Trophoblast cell (in vitro differentiated cells and primary cell): ENCODE results near the gene SLC25A19.

Experiments
- DNase-seq, 2 donors: peaks; one replicate each; pipeline ENCODE4 v3.0.0-alpha.2; 2016
- H2AFZ ChIP-seq: 2 replicates; pipeline ENCODE4 v1.6.1; 2013; ENCODE audit warnings: low read length, moderate library complexity, mild to moderate bottlenecking; ENCODE audit not compliant: insufficient read depth, poor library complexity
- H2AK5ac ChIP-seq: 2 replicates; pipeline ENCODE4 v1.6.1; 2013; ENCODE audit warnings: mild to moderate bottlenecking, low read length
- H2BK120ac ChIP-seq: 2 replicates; pipeline ENCODE4 v1.6.1; 2013; ENCODE audit warnings: low read length, mild to moderate bottlenecking, moderate library complexity; ENCODE audit not compliant: insufficient read depth, poor library complexity
- H2BK12ac ChIP-seq: 2 replicates; pipeline ENCODE4 v1.6.1; 2013; ENCODE audit warnings: mild to moderate bottlenecking, low read length, moderate library complexity
- H2BK5ac ChIP-seq: 2 replicates; pipeline ENCODE4 v1.6.1; 2013; ENCODE audit warnings: low read length, low read depth, moderate library complexity, mild to moderate bottlenecking; ENCODE audit not compliant: poor library complexity
- H3K14ac ChIP-seq: 2 replicates; pipeline ENCODE4 v1.6.1; 2013; ENCODE audit warnings: mild to moderate bottlenecking, low read length
- H3K18ac ChIP-seq: 2 replicates; pipeline ENCODE4 v1.6.1; 2013; ENCODE audit warnings: mild to moderate bottlenecking, low read length
- H3K23ac ChIP-seq: 2 replicates; pipeline ENCODE4 v1.6.1; 2013; ENCODE audit warnings: low read length
- H3K27ac ChIP-seq: 2 replicates; pipeline ENCODE4 v1.5.1; 2013; ENCODE audit warnings: low read depth, mild to moderate bottlenecking, inconsistent platforms, low read length, moderate library complexity
- H3K27me3 ChIP-seq: 2 replicates; pipeline ENCODE4 v1.6.1; 2013; ENCODE audit warnings: inconsistent platforms, mild to moderate bottlenecking, low read length, moderate library complexity; ENCODE audit not compliant: insufficient read depth
- H3K36me3 ChIP-seq, 2 experiments: 1 replicate in 1 of 2; 2 replicates in 1 of 2; pipeline ENCODE4 v1.6.1; 2013; ENCODE audit warnings: low read length in 2 of 2, mild to moderate bottlenecking in 2 of 2, moderate library complexity in 1 of 2; ENCODE audit not compliant: insufficient read depth in 2 of 2, control insufficient read depth in 1 of 2
- H3K4ac ChIP-seq: 2 replicates; pipeline ENCODE4 v1.6.1; 2013; ENCODE audit warnings: low read depth, mild to moderate bottlenecking, low read length, moderate library complexity
- H3K4me1 ChIP-seq, 2 experiments: 1 replicate in 1 of 2; 2 replicates in 1 of 2; pipeline ENCODE4 v1.6.1; 2013; ENCODE audit warnings: low read length in 2 of 2, mild to moderate bottlenecking in 2 of 2, moderate library complexity in 1 of 2; ENCODE audit not compliant: insufficient read depth in 2 of 2, control insufficient read depth in 1 of 2
- H3K4me2 ChIP-seq: 2 replicates; pipeline ENCODE4 v1.6.1; 2013; ENCODE audit warnings: inconsistent platforms, mild to moderate bottlenecking, low read length, moderate library complexity
- H3K4me3 ChIP-seq: 2 replicates; pipeline ENCODE4 v1.5.1; 2013; ENCODE audit warnings: mild to moderate bottlenecking, low read depth, low read length, inconsistent platforms
- H3K79me1 ChIP-seq: one replicate; pipeline ENCODE4 v1.6.1; 2013; ENCODE audit warnings: low read length
- H3K79me2 ChIP-seq: 2 replicates; pipeline ENCODE4 v1.6.1; 2013; ENCODE audit warnings: low read length, mild to moderate bottlenecking; ENCODE audit not compliant: control insufficient read depth, insufficient read depth, poor library complexity
- H3K9ac ChIP-seq: 2 replicates; pipeline ENCODE4 v1.6.1; 2013; ENCODE audit warnings: mild to moderate bottlenecking, low read length
- H3K9me3 ChIP-seq: 2 replicates; pipeline ENCODE4 v1.6.1; 2013; ENCODE audit warnings: low read depth, mild to moderate bottlenecking, control low read depth, inconsistent platforms, low read length; ENCODE audit not compliant: insufficient read depth
- H4K12ac ChIP-seq: 2 replicates; pipeline ENCODE4 v1.6.1; 2013; ENCODE audit warnings: low read depth, mild to moderate bottlenecking, low read length, moderate library complexity
- H4K8ac ChIP-seq: 2 replicates; pipeline ENCODE4 v1.6.1; 2013; ENCODE audit warnings: low read depth, mild to moderate bottlenecking, low read length, moderate library complexity
- H4K91ac ChIP-seq: one replicate; pipeline ENCODE4 v1.6.1; 2013; ENCODE audit warnings: low read depth, mild to moderate bottlenecking, low read length, moderate library complexity
- WGBS: extraction: QIAGEN DNeasy Blood & Tissue Kit; methylation state at CpG from one replicate; pipeline ENCODE4 v1.1.7; 2013; ENCODE audit warnings: missing lambda C conversion rate; ENCODE audit not compliant: insufficient read length, insufficient coverage; ENCODE audit errors: extremely low coverage; 5-methylcytosine and 5-hydroxymethylcytosine counted together

The SLC25A19 gene

DNA sequence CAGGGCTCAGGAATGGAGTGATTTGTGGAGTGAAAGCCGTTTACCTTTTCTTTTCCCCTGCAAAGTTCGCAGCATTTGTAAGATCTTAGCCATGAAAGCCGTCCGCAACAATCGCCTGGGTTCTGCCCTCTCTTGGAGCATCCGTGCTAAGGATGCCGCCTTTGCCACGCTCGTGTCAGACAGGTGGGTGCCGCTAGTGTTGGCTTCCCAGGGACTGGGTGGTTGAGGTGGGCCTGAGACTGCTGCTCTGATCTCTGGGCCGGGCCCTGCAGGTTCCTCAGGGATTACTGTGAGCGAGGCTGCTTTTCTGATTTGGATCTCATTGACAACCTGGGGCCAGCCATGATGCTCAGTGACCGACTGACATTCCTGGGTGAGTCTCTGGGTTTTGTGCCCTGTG lies 56.4 kb downstream of the SLC25A19 start:
- no peak overlapping the region for H3K4ac ChIP-seq
- no peaks in the 10 kb centered on the region for H3K79me2 ChIP-seq
- H3K9me3 ChIP-seq: no peaks in the 10 kb centered on the region
- no peak overlapping the region for H4K8ac ChIP-seq
- H3K4me1 ChIP-seq: no peaks in the 10 kb centered on the region
- H2BK12ac ChIP-seq: no peak overlapping the region
- no peak overlapping the region for H2BK120ac ChIP-seq
- H4K91ac ChIP-seq: no peak overlapping the region
- H2BK5ac ChIP-seq: no peak overlapping the region
- H3K36me3 ChIP-seq: peaks cover 70 to 80% of the 10 kb centered on the region in 2 experiments
- H2AK5ac ChIP-seq: no peak overlapping the region
- no peaks in the 10 kb centered on the region for H3K27me3 ChIP-seq
- no peak for DNase-seq
- no peak overlapping the region for H3K18ac ChIP-seq
- H3K4me2 ChIP-seq: no peak overlapping the region
- H3K79me1 ChIP-seq: no peaks in the 10 kb centered on the region
- no peak overlapping the region for H3K27ac ChIP-seq
- H3K14ac ChIP-seq: no peak overlapping the region
- H2AFZ ChIP-seq: no peak overlapping the region
- no peak overlapping the region for H4K12ac ChIP-seq
- H3K23ac ChIP-seq: no peak overlapping the region
- H3K9ac ChIP-seq: no peak overlapping the region
- no CpG with 5 or more reads among the region's 13 CpGs for WGBS
- no peak overlapping the region for H3K4me3 ChIP-seq

DNA sequence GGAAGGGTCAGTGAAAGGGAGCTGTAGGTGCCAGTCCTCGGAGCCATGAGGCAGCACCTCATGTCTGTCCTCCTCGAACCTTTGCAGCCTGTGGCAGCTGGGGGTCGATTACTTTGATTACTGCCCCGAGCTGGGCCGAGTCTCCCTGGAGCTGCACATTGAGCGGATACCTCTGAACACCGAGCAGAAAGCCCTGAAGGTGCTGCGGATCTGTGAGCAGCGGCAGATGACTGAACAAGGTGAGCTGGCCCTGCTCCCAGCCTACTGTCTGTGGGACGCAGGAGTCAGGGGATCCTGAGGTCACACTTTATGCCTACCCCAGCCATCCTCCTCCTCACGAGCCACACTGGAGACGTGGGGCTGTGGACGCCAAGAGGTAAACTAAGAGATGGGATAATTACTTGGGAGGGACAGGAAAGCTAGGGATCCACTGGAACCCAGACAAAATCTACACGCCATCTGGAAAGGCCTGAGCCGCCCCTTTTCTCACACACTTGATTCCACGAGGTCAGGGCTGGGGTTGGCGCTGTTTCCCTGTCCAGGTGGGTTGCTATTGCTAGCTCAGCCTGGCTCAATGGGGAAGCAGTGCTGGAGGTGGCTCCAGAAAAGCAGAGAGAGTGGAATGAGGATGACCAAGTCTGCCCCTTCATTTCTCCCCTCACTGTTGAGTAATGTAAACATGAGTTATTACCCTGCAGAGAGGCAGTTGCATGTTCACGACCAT lies 57.3 kb downstream of the SLC25A19 start:
- H3K14ac ChIP-seq: no peak overlapping the region
- H4K91ac ChIP-seq: no peak overlapping the region
- no peak overlapping the region for H2AFZ ChIP-seq
- H3K27ac ChIP-seq: no peak overlapping the region
- no peak overlapping the region for H2AK5ac ChIP-seq
- H3K4me1 ChIP-seq: no peaks in the 10 kb centered on the region
- DNase-seq: no peak
- H3K36me3 ChIP-seq: peaks cover 64 to 74% of the 10 kb centered on the region in 2 experiments
- WGBS: no CpG with 5 or more reads among the region's 18 CpGs
- no peak overlapping the region for H3K18ac ChIP-seq
- H4K8ac ChIP-seq: no peak overlapping the region
- H2BK5ac ChIP-seq: no peak overlapping the region
- H2BK12ac ChIP-seq: no peak overlapping the region
- H3K23ac ChIP-seq: no peak overlapping the region
- no peak overlapping the region for H3K4me2 ChIP-seq
- H3K79me1 ChIP-seq: no peaks in the 10 kb centered on the region
- H3K9ac ChIP-seq: no peak overlapping the region
- H3K4me3 ChIP-seq: no peak overlapping the region
- no peaks in the 10 kb centered on the region for H3K79me2 ChIP-seq
- no peaks in the 10 kb centered on the region for H3K27me3 ChIP-seq
- H3K4ac ChIP-seq: no peak overlapping the region
- H4K12ac ChIP-seq: no peak overlapping the region
- no peaks in the 10 kb centered on the region for H3K9me3 ChIP-seq
- no peak overlapping the region for H2BK120ac ChIP-seq

DNA sequence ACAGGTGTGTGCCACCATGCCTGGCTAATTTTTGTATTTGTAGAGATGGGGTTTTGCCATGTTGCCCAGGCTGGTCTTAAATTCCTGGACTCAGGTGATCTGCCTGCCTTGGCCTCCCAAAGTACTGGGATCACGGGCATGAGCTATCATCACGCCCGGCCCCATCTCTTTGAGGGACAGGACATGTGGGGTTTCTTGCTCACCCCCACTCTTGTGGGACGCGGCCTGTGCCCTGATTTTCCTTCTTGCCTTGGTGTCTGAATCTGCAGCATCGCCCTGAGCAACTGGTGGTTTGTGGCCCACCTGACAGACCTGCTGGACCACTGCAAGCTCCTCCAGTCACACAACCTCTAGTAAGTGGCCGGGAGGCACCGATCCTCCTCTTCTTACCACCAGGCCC lies 58.2 kb downstream of the SLC25A19 start:
- no peak overlapping the region for H3K4me2 ChIP-seq
- no peak overlapping the region for H4K8ac ChIP-seq
- H3K27me3 ChIP-seq: no peaks in the 10 kb centered on the region
- peaks cover 67 to 74% of the 10 kb centered on the region in 2 experiments for H3K36me3 ChIP-seq
- H3K27ac ChIP-seq: no peak overlapping the region
- H2AFZ ChIP-seq: no peak overlapping the region
- no peaks in the 10 kb centered on the region for H3K79me2 ChIP-seq
- no peak overlapping the region for H3K4me3 ChIP-seq
- H2BK120ac ChIP-seq: no peak overlapping the region
- H3K4me1 ChIP-seq: no peaks in the 10 kb centered on the region
- no peak overlapping the region for H3K9ac ChIP-seq
- no peak overlapping the region for H4K91ac ChIP-seq
- WGBS: no CpG with 5 or more reads among the region's 8 CpGs
- H3K79me1 ChIP-seq: no peaks in the 10 kb centered on the region
- no peak overlapping the region for H2BK5ac ChIP-seq
- H3K9me3 ChIP-seq: no peaks in the 10 kb centered on the region
- no peak overlapping the region for H3K23ac ChIP-seq
- H2BK12ac ChIP-seq: no peak overlapping the region
- no peak overlapping the region for H3K18ac ChIP-seq
- no peak overlapping the region for H3K14ac ChIP-seq
- H4K12ac ChIP-seq: no peak overlapping the region
- no peak overlapping the region for H3K4ac ChIP-seq
- H2AK5ac ChIP-seq: no peak overlapping the region
- no peak for DNase-seq

GRCh38 chr17:75228847-75229246 lies 60.4 kb downstream of the SLC25A19 start:
- H2BK120ac ChIP-seq: no peak overlapping the region
- DNase-seq: no peak
- no peaks in the 10 kb centered on the region for H3K9me3 ChIP-seq
- no peaks in the 10 kb centered on the region for H3K27me3 ChIP-seq
- no peak overlapping the region for H2AFZ ChIP-seq
- H3K9ac ChIP-seq: no peak overlapping the region
- H2BK12ac ChIP-seq: no peak overlapping the region
- no peaks in the 10 kb centered on the region for H3K79me2 ChIP-seq
- no peak overlapping the region for H3K4me2 ChIP-seq
- H4K8ac ChIP-seq: no peak overlapping the region
- H3K18ac ChIP-seq: no peak overlapping the region
- H4K12ac ChIP-seq: no peak overlapping the region
- no CpG with 5 or more reads among the region's 4 CpGs for whole genome bisulfite sequencing
- peaks cover 66 to 73% of the 10 kb centered on the region in 2 experiments for H3K36me3 ChIP-seq
- no peak overlapping the region for H3K23ac ChIP-seq
- H3K79me1 ChIP-seq: no peaks in the 10 kb centered on the region
- H2AK5ac ChIP-seq: no peak overlapping the region
- no peak overlapping the region for H3K4ac ChIP-seq
- no peak overlapping the region for H2BK5ac ChIP-seq
- H3K4me1 ChIP-seq: no peaks in the 10 kb centered on the region
- no peak overlapping the region for H3K14ac ChIP-seq
- no peak overlapping the region for H3K27ac ChIP-seq
- no peak overlapping the region for H4K91ac ChIP-seq
- no peak overlapping the region for H3K4me3 ChIP-seq
